ENCODE data around the gene UPP2. TPM values are rescaled to one million over a fixed set of nuclear protein-coding genes. Genes with fewer than 3 reads are reported as not detected.

UPP2 gene
- total RNA-seq, 1 experiment from 2014 or later, result not detected

GRCh38 chr2:158184556-158185343 is 83.1 kb downstream of the UPP2 start:
- no peak overlapping the region for H3K18ac ChIP-seq (ENCODE audit: insufficient read length, low read depth, low read length)
- no peaks in the 10 kb centered on the region for H3K36me3 Mint-ChIP-seq (ENCODE audit: insufficient read depth in 1 of 3, low read depth in 3 of 3)
- no peaks in the 10 kb centered on the region for H3K9me3 ChIP-seq (ENCODE audit: control insufficient read depth, low read depth, low read length)
- H3K79me2 ChIP-seq (ENCODE audit: insufficient read depth, low read length), result no peaks in the 10 kb centered on the region
- H3K27me3 Mint-ChIP-seq (ENCODE audit: low read depth), result no peaks in the 10 kb centered on the region; the same call in 1 of the 2 replicates
- no peak overlapping the region for H3K27ac Mint-ChIP-seq
- H4K20me1 ChIP-seq (ENCODE audit: control insufficient read depth, insufficient read depth, insufficient read length), result no peaks in the 10 kb centered on the region
- H3K27me3 ChIP-seq (ENCODE audit: insufficient read depth, low read length), result no peaks in the 10 kb centered on the region
- H2BK20ac ChIP-seq (ENCODE audit: low read depth, low read length, poor library complexity, severe bottlenecking), result no peak overlapping the region
- no peak overlapping the region for H3K4me3 Mint-ChIP-seq
- H3T11ph ChIP-seq (ENCODE audit: low read length), result no peak overlapping the region
- no peak overlapping the region for H4K91ac ChIP-seq (ENCODE audit: insufficient read length, low read depth, low read length)
- H4K5ac ChIP-seq (ENCODE audit: insufficient read length, low read depth, low read length), result no peak overlapping the region
- H2BK15ac ChIP-seq (ENCODE audit: low read depth, low read length), result no peak overlapping the region
- H2AK5ac ChIP-seq (ENCODE audit: insufficient read length, low read length), result no peak overlapping the region
- H3K4ac ChIP-seq (ENCODE audit: low read depth, low read length), result no peak overlapping the region
- no peak overlapping the region for H3K27ac ChIP-seq (ENCODE audit: insufficient read length, low read depth, low read length)
- no peak overlapping the region for H4K8ac ChIP-seq (replicated peaks; ENCODE audit: insufficient read length, low read depth, low read length)
- H3K23ac ChIP-seq (ENCODE audit: insufficient read length, low read depth, low read length), result no peak overlapping the region
- no peak overlapping the region for H2AFZ ChIP-seq (ENCODE audit: low read length)
- WGBS (ENCODE audit: extremely low coverage, insufficient read length, low lambda C conversion rate), result no CpG with 5 or more reads among the region's 3 CpGs
- no peak overlapping the region for H2BK120ac ChIP-seq (ENCODE audit: low read depth, low read length, poor library complexity, severe bottlenecking)
- H3K4me1 ChIP-seq (ENCODE audit: insufficient read depth, low read length), result peaks cover 2% of the 10 kb centered on the region; the same call in 1 of the 2 replicates
- no peak overlapping the region for H3K56ac ChIP-seq (ENCODE audit: insufficient read length, low read depth, low read length)
- H3K9ac ChIP-seq (ENCODE audit: extremely low read depth, insufficient read length, low read length), result no peak overlapping the region
- H3K14ac ChIP-seq (ENCODE audit: insufficient read depth, low read length), result no peak overlapping the region
- no peak overlapping the region for H3K4me2 ChIP-seq (ENCODE audit: insufficient read depth, insufficient read length, low read length)
- no peaks in the 10 kb centered on the region for H3K23me2 ChIP-seq (ENCODE audit: insufficient read length, low read depth, low read length, poor library complexity, severe bottlenecking)
- H3K4me1 Mint-ChIP-seq, result peaks cover 5 to 6% of the 10 kb centered on the region in 2 experiments; a peak in 2 of 4 replicates
- no peak for DNase-seq
- H3K79me1 ChIP-seq (ENCODE audit: insufficient read depth, low read depth, low read length, poor library complexity, severe bottlenecking), result no peaks in the 10 kb centered on the region
- no peaks in the 10 kb centered on the region; a peak in 1 of 5 replicates for H3K9me3 Mint-ChIP-seq
- no peak for TF ChIP-seq CTCF (conservative IDR thresholded peaks at IDR 0.05)
- no peak overlapping the region for H2BK12ac ChIP-seq (ENCODE audit: insufficient read length, low read depth, low read length)
- H2BK5ac ChIP-seq (ENCODE audit: insufficient read length, low read length), result no peak overlapping the region

Other genes with a start within 250 kb of the UPP2 start
- gene ACVR1, start 225.5 kb upstream of the UPP2 start, total RNA-seq (2021), result 21.2 and 25.1 TPM in 2 replicates